Measurements from ENCODE around the gene TREML2. TPM values are rescaled to one million over a fixed set of nuclear protein-coding genes. Genes with fewer than 3 reads are reported as not detected.

TREML2 gene
- total and polyA plus RNA-seq, 2 of the 8 experiments (the other 6 are each of a cell fraction or from before 2014, with no cell fraction given) = 0.09 to 0.18 TPM

- H2AFZ ChIP-seq (ENCODE audit: low read length) = no peak overlapping the region
- H2BK20ac ChIP-seq (ENCODE audit: low read length) = no peak overlapping the region
- H2BK12ac ChIP-seq (ENCODE audit: low read depth, low read length) = no peak overlapping the region
- no peak overlapping the region for H3K4ac ChIP-seq (replicated peaks; ENCODE audit: insufficient read length, low read depth, low read length)
- no peak for TF ChIP-seq RNF2 (IDR thresholded peaks at IDR 0.05; ENCODE audit: borderline replicate concordance, low read depth, low read length, missing control alignments, poor library complexity, severe bottlenecking)
- no peak for TF ChIP-seq SAP30 (IDR thresholded peaks at IDR 0.05; ENCODE audit: insufficient read depth, insufficient replicate concordance, low read length)
- no peak for TF ChIP-seq SP4 (IDR thresholded peaks at IDR 0.05; ENCODE audit: low read length)
- no peak for TF ChIP-seq TCF12 (IDR thresholded peaks at IDR 0.05; ENCODE audit: low read depth, low read length)
- TF ChIP-seq KDM1A (IDR thresholded peaks at IDR 0.05; ENCODE audit: borderline replicate concordance, low read length) = no peak
- no peak for TF ChIP-seq CTBP2 (IDR thresholded peaks at IDR 0.05; ENCODE audit: borderline replicate concordance, insufficient read depth, insufficient read length, low read length)
- TF ChIP-seq JUND (IDR thresholded peaks at IDR 0.05; ENCODE audit: low read length) = no peak
- TF ChIP-seq SP2 (IDR thresholded peaks at IDR 0.05; ENCODE audit: low read length) = no peak
- TF ChIP-seq TAF1 (IDR thresholded peaks at IDR 0.05; ENCODE audit: low read depth, low read length) = no peak
- TF ChIP-seq POLR2AphosphoS5 (IDR thresholded peaks at IDR 0.05; ENCODE audit: low read depth, low read length) = no peak
- TF ChIP-seq RBBP5 (IDR thresholded peaks at IDR 0.05; ENCODE audit: borderline replicate concordance, low read depth, low read length) = no peak
- no peak for TF ChIP-seq MAX (IDR thresholded peaks at IDR 0.05)
- no peaks in the 10 kb centered on the region for H3K79me1 ChIP-seq (ENCODE audit: low read depth, low read length)
- no peak overlapping the region for H3K23ac ChIP-seq (ENCODE audit: insufficient read length)
- CTCF ChIA-PET (ENCODE audit: partially characterized antibody) = interaction anchor here (0.6 to 1.9 kb wide), 3 partner anchors 40 to 98 kb away, joined by 3 to 5 read pairs (median 4); no protein-coding TSS in a partner anchor
- no peaks in the 10 kb centered on the region for H3K4me1 ChIP-seq (replicated peaks in 1 of 4; ENCODE audit: control insufficient read depth in 3 of 4, insufficient read depth in 4 of 4, low read length in 3 of 4)
- no peaks in the 10 kb centered on the region for H3K23me2 ChIP-seq (ENCODE audit: low read depth, low read length)
- no peak overlapping the region for H2BK15ac ChIP-seq (ENCODE audit: low read length)
- H3K56ac ChIP-seq (replicated peaks; ENCODE audit: insufficient read length, low read depth, low read length) = no peak overlapping the region
- no peak overlapping the region for H4K8ac ChIP-seq (ENCODE audit: extremely low read depth, insufficient read depth, low read length)
- no peak for DNase-seq (ENCODE audit: low read depth in 1 of 2, low spot score in 2 of 2)
- H3K9me3 ChIP-seq (ENCODE audit: insufficient read depth in 2 of 2, low read depth in 1 of 2, low read length in 1 of 2) = no peaks in the 10 kb centered on the region; a peak in 1 of 4 replicates
- POLR2A ChIA-PET (ENCODE audit: partially characterized antibody) = no interaction called here
- no peak overlapping the region for H3K9ac ChIP-seq (replicated peaks in 1 of 4; ENCODE audit: extremely low read depth in 1 of 4, low read depth in 3 of 4, low read length in 3 of 4)
- WGBS, 2 experiments (ENCODE audit: extremely low coverage in 1 of 2, insufficient coverage in 1 of 2, insufficient read length in 1 of 2, insufficient replicate concordance in 2 of 2, low coverage in 1 of 2, low lambda C conversion rate in 2 of 2, missing lambda C conversion rate in 1 of 2) = 96% methylated on average over 2 of the region's 5 CpGs; no CpG with 5 or more reads in 1 of the 2 experiments
- no peaks in the 10 kb centered on the region for H3K27me3 ChIP-seq (replicated peaks in 1 of 4; ENCODE audit: control insufficient read depth in 3 of 4, extremely low read depth in 1 of 4, insufficient read depth in 3 of 4, low read length in 3 of 4)
- H3K18ac ChIP-seq (ENCODE audit: extremely low read depth, low read length) = no peak overlapping the region
- FAIRE-seq = no peak
- no peak overlapping the region for H3K27ac ChIP-seq (ENCODE audit: low read depth, low read length)
- no peak overlapping the region for H2BK120ac ChIP-seq (replicated peaks; ENCODE audit: low read depth, low read length)
- no peak overlapping the region for H3K4me2 ChIP-seq (ENCODE audit: insufficient read depth in 1 of 2, low read depth in 2 of 2, low read length in 2 of 2)
- H3K36me3 ChIP-seq (ENCODE audit: control insufficient read depth in 2 of 4, insufficient read depth in 4 of 4, low read length in 3 of 4) = no peaks in the 10 kb centered on the region
- H2BK5ac ChIP-seq (ENCODE audit: low read depth, low read length) = no peak overlapping the region
- H4K91ac ChIP-seq (replicated peaks; ENCODE audit: insufficient read length, low read length) = no peak overlapping the region
- no peaks in the 10 kb centered on the region for H3K79me2 ChIP-seq (ENCODE audit: control insufficient read depth in 1 of 2, insufficient read depth in 2 of 2, low read length in 2 of 2)
- H2AK5ac ChIP-seq (ENCODE audit: low read depth, low read length) = no peak overlapping the region
- H3K4me3 ChIP-seq (ENCODE audit: extremely low read depth in 1 of 4, insufficient read depth in 2 of 4, low read depth in 3 of 4, low read length in 4 of 4) = no peak overlapping the region
- H4K5ac ChIP-seq (ENCODE audit: insufficient read length, low read depth, low read length) = no peak overlapping the region
- H4K20me1 ChIP-seq (replicated peaks in 1 of 2; ENCODE audit: control insufficient read depth in 1 of 2, insufficient read depth in 2 of 2, low read length in 2 of 2) = no peaks in the 10 kb centered on the region
- H3K14ac ChIP-seq (ENCODE audit: insufficient read length) = no peak overlapping the region
Measured at GRCh38 chr6:41222513-41222912, 21.6 kb upstream of the TREML2 start.
